ENCODE measurements around the gene ATOH8.

DNA sequence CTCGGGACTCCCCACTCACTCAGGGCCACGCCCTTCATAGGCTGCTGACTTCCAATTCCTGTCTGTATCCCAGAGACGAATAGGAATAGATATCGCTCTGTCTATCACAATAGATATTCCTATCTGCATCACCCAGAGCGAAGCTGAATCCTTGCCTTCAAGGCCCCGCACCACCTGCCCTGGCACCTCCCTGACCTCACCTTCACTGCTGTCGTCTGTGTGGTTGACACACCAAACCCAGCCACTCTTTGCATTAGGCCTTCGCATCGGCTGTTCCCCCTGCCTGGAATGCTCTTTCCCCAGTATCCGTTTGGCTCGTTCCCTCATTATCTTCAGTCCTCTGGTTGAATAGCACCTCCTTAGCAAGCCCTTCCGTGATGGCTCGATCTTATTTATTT, 43.5 kb downstream of the ATOH8 start:
- TF ChIP-seq, protein P1, sequence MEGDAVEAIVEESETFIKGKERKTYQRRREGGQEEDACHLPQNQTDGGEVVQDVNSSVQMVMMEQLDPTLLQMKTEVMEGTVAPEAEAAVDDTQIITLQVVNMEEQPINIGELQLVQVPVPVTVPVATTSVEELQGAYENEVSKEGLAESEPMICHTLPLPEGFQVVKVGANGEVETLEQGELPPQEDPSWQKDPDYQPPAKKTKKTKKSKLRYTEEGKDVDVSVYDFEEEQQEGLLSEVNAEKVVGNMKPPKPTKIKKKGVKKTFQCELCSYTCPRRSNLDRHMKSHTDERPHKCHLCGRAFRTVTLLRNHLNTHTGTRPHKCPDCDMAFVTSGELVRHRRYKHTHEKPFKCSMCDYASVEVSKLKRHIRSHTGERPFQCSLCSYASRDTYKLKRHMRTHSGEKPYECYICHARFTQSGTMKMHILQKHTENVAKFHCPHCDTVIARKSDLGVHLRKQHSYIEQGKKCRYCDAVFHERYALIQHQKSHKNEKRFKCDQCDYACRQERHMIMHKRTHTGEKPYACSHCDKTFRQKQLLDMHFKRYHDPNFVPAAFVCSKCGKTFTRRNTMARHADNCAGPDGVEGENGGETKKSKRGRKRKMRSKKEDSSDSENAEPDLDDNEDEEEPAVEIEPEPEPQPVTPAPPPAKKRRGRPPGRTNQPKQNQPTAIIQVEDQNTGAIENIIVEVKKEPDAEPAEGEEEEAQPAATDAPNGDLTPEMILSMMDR (IDR thresholded peaks at IDR 0.05; ENCODE audit: low read length) = no peak
- no peak for TF ChIP-seq EZH2 (IDR thresholded peaks at IDR 0.05; ENCODE audit: borderline replicate concordance, low read length)

All from OCI-LY1 (cell line).